AG09319 (cell line): ENCODE data around the gene STAG1.

Source experiments
- DNase-seq: peaks from one replicate; pipeline ENCODE4 v3.0.0-alpha.2; 2010; ENCODE audit warnings: low read depth; ENCODE audit errors: extremely low read depth
- CTCF ChIP-seq: IDR thresholded peaks from 2 replicates; pipeline ENCODE4 v1.5.1; 2011; ENCODE audit warnings: low read depth, mild to moderate bottlenecking, inconsistent platforms, low read length, moderate library complexity

Gene STAG1

GRCh38 chr3:136305879-136306278 is 446.3 kb downstream of the STAG1 start:
- TF ChIP-seq CTCF, result peak; percentile 53
- DNase-seq, result peak; percentile 12

GRCh38 chr3:136300444-136300843 is 451.7 kb downstream of the STAG1 start:
- DNase-seq, result no peak
- no peak for TF ChIP-seq CTCF

GRCh38 chr3:136297826-136298225 is 454.4 kb downstream of the STAG1 start:
- no peak for DNase-seq
- no peak for TF ChIP-seq CTCF

GRCh38 chr3:136296960-136297359 is 455.2 kb downstream of the STAG1 start:
- no peak for DNase-seq
- no peak for TF ChIP-seq CTCF

- DNase-seq, result no peak
- TF ChIP-seq CTCF, result no peak
Measured at GRCh38 chr3:136294176-136294575, 458.0 kb downstream of the STAG1 start.

- no peak for TF ChIP-seq CTCF
- no peak for DNase-seq
Measured at GRCh38 chr3:136293279-136293678, 458.9 kb downstream of the STAG1 start.

GRCh38 chr3:136292500-136292899 is 459.7 kb downstream of the STAG1 start:
- DNase-seq, result no peak
- TF ChIP-seq CTCF, result no peak
